Amygdala (tissue), 56 donors: ENCODE data around the gene SLC7A8.

ENCODE experiments used
- DNase-seq, 56 donors: peaks; one replicate each; lab custom pipeline; 2025; lab: John Stamatoyannopoulos, UW

SLC7A8 gene

DNA sequence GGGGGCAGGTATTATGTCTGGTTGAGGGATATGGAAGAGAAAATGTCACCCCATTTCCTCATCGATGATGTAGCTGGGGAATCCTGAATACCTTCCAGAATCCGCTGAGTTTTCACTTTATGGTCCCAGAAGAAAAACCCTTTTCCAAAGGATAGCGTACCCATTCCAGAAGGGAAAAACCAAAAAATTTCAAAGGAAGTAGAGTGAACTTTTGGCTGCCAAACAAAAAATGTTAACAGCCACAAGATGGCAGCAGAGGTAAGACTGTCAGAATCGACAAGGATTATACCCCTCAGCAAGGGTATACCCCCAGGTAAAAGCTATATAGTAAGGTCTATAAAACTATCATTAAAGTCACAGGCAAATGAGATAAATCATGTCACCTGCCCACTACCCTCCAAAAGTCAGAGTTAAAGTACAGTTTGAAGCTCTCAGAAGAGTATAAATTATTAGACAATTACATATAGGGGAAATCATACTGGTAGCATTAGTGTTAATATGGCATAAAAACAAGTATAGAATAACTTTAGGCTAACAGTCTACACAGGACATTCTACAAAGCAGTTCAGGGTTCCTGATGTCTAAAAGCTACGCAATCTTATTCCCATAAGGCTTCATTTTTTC lies 106.6 kb downstream of the SLC7A8 start:
- no peak for DNase-seq
